Activated CD4-positive, alpha-beta T cell treated with anti-CD3 and anti-CD28 coated beads, Interleukin-2, amount 50 U/mL, for 4 hours (primary cell): ENCODE measurements around the gene RAB29.
A peak's percentile ranks its signal among the peaks of the same experiment; 100 is the strongest.
"Not testable (repeated sequence)": the region's sequence is repeated elsewhere in the genome, so short reads cannot be mapped to it uniquely, and the experiment has no call there.

ENCODE experiments used
- DNase-seq, 2 experiments: peaks; one replicate each; pipeline ENCODE4 v3.0.0-alpha.2; 2020

The RAB29 gene

GRCh38 chr1:205760606-205761005, 14.7 kb downstream of the RAB29 start:
- DNase-seq: no peak

GRCh38 chr1:205756552-205756951, 18.7 kb downstream of the RAB29 start:
- no peak for DNase-seq

GRCh38 chr1:205754857-205755256, 20.4 kb downstream of the RAB29 start:
- no peak for DNase-seq

DNA sequence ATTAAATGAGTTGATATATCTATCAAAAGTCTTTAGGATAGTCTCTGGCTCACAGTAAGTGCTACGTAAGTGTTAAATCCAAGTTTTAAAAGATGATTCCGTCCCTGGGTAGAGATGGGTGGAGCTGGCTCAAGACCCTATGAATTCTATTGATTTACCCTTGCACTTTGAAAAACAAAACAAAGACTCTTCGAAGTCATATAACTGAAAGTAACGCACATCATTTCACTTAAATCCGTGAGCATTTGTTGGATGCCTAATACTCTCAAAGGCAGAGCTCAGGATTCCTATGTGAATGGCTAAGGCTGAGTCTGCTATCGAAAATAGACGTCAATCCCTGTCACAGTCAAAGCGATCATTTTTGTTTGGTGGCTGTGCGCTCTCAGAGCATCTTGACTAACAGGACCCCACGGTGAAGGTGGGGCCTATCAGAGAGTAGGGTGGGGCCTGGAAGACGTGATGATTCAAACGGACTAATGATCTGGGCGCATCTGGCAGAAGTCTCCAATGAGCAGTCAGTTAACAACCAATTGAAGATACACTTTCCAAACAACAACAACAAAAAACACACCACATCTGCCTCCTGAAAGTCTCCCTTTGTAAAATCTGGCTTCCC, 24.1 kb downstream of the RAB29 start:
- no peak for DNase-seq

GRCh38 chr1:205750138-205751035, 24.9 kb downstream of the RAB29 start, which contains the start of gene NUCKS1:
TSS of gene NUCKS1 (minus strand) at chr1:205750182. CDS start at chr1:205749973, 209 bp downstream.
- peak; percentile 96 to 97 for DNase-seq

DNA sequence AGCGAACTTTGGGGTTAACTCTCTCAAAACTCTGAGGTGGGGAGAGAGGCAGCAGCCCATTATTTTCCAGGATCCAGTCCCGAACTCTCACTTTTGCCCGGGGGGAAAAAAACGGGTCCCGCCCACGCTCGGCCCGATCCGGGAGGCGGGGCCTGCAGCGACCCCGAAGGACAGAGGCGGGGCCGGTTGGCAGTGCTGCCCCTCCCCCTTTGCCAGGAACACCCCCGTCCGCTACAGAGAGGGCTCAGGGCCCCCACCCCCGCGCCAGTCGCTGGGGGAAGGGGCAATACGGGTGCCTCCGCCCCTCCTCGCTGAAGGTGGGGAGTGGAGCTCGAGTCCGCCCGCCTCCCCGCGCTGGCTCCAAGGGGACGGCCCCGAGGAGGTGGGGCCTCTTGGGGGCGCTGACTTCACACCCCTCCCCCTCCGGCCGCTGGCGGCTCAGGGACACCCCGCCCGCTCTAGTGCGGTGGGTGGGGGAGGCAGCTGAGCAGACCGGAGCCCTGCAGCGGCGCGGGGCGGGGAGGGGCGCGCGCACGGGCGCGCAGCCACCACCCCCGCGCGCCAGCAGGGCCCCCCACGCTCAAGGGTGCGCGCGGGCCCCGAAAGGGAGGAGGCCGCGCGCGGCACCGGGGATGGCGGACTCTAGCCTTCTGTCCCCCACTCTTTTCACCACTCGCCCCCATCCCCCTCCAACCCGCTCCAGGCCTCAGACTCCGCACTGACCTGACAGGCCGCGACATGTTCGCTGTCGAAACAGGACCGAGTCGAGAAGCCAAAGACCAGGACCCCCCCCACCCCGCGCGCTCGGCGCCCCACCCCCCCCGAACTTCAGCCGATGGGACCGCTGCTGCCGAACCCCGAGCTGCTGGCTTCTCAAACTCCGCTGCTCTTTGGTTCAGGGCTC, 25.8 kb downstream of the RAB29 start:
- DNase-seq: peak; percentile 89 to 94

- no peak for DNase-seq
Measured at GRCh38 chr1:205748403-205749233, 26.7 kb downstream of the RAB29 start.

GRCh38 chr1:205746757-205747412, 28.4 kb downstream of the RAB29 start:
- no peak for DNase-seq

- no peak for DNase-seq
Measured at GRCh38 chr1:205744403-205744802, 30.9 kb downstream of the RAB29 start.

DNA sequence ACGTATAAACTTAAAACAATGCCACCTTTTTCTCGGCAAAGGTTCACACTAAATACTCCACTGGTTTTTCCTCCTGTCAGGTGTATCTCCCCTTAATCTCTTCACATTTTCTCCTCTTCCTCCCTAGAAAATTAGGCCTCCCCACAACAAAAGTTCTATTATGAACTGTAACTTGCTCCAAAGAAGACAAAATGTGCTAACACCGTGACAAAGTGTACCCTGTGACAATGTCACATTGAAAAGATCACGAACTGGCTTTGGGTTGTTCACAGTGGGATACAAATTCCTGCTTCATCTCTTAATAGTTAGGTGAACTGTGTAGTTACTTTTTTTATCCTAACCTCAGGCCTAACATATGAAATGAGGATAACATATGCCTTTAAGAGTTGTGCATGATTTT, 31.3 kb downstream of the RAB29 start:
- no peak for DNase-seq

- no peak for DNase-seq
Measured at GRCh38 chr1:205741681-205742080, 33.6 kb downstream of the RAB29 start.

- DNase-seq: no peak
Measured at GRCh38 chr1:205739348-205740160, 35.7 kb downstream of the RAB29 start.

DNA sequence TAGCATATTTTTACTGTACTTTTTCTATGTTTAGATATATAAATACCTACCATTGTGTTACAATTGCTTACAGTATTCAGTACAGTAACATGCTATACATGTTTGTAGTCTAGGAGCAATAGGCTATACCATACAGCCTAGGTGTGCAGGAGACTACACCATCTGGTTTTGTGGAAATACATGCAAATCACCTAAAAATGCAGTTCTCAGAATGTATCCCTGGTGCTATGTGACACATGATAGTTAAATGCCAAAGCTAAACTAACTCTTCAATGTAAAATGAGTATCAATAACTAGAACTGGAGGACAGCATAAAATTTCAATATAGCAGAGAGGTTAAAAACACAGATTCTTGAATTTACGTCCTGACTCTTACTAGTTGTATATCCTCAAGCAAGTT, 40.1 kb downstream of the RAB29 start:
- no peak for DNase-seq

GRCh38 chr1:205733438-205734175, 41.7 kb downstream of the RAB29 start:
- DNase-seq: no peak

DNA sequence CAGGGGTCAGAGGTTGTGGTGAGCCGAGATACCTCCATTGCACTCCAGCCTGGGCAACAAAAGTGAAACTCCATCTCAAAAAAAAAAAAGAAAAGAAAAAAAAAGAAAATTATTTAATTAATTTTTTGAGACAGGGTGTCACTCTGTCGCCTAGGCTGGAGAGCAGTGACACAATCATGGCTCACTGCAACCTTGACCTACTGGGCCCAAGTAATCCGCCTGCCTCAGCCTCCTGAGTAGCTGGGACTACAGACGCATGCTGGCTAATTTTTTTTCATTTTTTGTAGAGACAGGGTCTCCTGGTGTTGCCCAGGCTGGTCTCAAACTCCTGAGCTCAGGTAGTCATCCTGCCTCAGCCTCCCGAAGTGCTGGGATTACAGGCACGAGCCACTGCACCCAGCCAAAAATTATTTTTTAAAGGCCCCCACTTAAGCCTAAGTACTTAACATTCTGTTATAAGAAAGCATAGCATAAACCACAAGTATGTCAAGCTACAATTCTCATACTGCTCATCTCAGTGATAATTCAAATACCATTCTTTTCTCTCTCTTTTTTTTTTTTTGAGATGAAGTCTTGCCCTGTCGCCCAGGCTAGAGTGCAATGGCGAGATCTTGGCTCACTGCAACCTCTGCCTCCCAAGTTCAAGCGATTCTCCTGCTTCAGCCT, 45.2 kb downstream of the RAB29 start:
- DNase-seq: no peak

DNA sequence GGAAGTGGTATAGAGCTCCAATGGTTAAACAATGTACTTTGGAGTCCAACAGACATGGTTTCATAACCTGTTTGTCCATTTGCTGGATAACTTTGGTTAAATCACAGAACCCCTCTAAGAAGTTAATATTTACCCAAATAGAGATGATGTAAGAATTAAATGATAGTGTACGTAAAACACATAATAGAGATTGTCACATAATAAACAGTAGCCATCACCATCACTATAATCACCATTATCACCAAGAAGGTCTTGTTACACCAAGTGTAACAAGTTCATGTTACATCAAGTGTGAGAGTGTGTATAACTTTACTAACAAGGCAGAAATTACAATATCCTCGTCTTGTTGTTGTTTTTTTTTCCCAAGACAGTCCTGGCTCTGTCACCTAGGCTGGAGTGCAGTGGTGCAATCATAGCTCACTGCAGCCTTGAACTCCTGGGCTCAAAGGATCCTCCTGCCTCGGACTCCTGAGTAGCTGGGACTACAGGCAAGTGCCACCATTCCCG, 48.6 kb downstream of the RAB29 start:
- no peak for DNase-seq

DNA sequence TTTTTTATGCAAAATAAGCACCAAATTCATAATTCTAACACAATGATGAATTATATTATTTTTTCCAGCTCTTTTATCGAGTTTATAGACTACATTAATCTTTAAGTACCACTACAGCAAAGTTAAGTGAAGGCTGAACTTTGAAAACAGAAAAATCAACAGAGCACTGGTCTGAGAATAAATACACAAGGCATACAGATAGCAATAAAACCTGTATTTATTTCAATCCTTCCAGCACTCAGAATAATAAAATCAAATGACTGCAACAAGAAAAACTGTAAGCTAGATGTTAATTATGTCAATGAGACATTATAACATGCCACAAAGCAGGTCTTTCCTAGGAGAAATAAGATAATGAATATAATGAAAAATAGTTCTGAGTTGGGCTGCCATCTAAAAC, 49.8 kb downstream of the RAB29 start:
- DNase-seq: no peak

DNA sequence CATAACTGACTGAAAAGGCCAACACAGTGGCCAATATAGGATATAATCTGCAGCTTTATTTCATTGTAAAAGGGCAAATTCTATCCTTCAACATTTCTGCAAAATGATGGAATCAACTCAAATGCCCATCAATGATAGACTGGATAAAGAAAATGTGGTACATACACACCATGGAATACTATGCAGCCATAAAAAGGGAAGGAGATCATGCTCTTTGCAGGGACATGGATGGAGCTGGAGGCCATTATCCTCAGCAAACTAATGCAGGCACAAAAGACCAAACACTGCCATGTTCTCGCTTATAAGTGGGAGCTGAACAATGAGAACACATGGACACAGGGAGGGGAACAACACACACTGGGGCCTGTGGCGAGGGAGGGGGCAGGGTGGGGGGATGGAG, 54.5 kb downstream of the RAB29 start:
- DNase-seq: not testable (repeated sequence)

DNA sequence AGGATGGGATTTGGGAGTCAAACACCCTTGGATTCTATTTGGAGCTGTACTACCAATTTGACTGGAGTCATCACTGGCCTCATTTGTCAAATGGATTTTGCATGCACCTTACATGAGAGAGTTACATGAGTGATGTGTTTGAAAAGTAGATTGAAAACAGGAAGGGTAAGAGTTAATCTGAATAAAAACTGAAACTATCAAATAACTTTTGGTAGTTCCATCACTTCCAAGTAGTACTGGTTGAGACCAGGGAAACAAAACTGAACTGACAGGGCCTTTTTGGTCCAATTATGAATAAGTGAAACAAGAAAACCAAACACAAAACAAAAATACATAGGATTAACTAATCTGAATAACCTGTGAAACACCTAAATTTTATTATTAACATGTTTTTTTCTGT, 55.5 kb downstream of the RAB29 start:
- no peak for DNase-seq
